GM21423 (cell line): Measurements from ENCODE around the gene SLC8A1.

Experiments
- ATAC-seq: cut with Tn5 transposase; IDR thresholded peaks from one replicate; pipeline ENCODE4 v1.9.1; 2021; ENCODE audit warnings: mild to moderate bottlenecking, moderate library complexity; ENCODE audit not compliant: unreplicated experiment

The SLC8A1 gene

DNA sequence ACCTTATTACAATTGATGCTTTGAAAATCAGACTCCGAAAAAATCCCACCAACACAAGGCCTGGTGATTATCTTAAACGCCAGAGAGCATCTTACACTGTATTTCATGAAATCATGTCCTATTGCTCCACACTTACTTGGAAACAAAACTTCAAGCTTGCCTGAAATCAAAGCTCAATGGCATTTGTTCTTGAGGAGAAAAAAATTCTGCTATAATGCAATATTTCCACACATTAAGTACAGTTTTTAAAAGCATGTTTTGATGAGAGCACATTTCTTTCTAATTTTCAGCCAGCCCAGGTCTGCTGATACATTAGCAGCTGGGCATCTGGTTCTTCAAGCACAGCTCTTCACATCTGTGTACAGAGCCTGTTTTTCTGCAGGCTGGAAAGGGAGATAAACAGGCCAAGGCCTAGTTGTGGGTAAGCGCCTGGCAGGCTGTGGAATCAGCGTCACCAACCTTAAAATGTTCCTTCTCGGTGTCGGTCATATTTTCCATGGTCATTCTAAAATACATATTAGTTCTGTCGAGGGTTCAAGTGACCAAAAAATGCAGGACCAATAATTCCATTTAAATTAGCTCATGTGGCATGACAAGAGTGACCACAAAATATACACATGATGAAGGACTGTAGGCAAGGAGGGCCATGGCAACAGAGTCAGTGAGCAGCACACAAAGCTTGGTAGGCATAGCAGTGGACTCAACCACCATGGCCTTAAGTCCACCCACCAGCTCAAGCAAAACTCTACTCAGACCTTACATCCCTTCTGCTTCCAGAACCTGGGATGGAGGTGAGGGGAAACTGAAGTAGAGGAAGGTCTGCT lies 20.9 kb downstream of the SLC8A1 start:
- ATAC-seq = no peak

DNA sequence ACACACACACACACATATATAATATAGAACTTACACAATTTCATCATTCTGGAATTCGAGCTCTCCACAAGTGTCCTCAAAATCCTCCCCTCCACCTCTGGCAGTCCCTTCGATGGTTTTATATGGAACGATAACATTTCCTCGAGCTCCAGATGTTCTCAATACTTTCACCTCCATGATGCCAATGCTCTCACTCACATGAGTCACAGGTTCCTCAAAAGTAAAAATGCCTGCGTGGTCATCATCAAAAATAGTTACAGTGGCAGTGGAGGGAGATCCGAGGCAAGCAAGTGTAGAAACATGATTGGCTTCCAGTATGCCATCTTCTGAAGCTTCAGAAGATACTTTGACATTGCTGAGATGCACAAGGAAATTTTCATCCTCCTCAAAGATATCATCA lies 23.5 kb downstream of the SLC8A1 start:
- no peak for ATAC-seq

DNA sequence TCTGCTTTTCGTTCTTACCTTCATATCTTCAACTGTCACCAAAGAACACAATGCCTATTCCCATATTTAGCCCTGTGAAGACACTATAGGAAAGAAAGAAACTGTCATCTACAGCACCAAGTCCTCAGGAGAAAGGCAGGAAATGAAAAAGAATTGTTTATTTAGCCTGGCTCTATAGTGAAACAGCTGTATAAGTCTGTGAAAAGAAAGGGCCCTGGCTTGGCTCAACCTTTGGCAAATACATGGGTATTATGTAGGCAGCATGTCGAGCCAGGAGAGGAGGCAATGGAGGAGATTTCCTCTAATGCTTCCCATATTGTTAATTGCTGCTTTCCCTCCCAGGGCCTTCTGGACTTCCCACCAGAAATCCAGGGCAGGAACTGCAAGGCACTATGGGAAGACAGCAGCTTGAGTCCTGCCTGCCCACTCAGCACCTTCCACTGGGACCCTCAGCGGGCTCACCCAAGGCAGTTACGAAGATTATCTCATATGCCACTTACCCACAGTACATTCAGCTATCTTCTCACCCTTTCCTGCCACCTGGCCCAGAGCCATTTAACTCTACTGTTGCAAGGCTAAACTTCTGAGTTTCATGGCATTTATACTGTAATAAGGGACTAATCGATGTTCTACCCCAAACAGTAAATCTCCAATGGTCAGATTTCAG lies 30.1 kb downstream of the SLC8A1 start:
- no peak for ATAC-seq

DNA sequence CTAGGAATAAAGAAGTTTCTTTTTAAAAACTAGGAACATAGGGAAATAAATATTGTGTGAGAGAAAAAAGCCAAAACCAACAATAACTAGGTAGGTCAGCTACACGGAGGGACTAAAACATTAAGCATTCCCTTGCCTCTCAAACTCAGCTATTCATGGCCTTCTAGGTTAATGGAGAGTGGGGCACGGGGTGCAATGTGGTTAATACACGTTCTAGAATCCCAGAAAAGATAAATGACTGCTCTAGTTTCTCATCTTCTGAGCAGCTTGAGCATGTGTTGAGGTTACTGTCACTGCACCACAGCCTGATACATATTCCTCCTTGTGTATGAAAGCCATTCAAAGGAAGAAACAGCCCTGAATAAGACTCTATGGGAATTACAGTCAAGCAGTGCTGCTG lies 31.4 kb downstream of the SLC8A1 start:
- ATAC-seq = no peak

DNA sequence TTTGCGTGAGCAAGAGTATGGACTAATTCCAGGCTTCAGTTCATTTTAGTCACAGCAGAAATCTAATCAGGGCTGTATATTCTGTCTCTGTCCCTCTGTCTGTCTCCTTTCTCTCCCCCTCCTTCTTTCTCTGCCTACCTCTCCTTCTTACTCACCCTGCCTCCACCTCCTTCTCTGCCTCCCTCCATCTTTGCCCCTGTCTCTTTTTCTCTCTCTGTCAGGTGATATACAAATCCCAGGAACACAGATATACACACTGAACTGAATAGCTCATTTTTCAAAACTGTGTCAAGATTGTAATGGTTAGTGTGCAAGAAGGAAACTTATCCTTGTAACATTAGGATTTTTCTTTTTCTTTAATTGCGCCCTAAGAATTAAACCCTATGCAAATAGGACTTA lies 32.5 kb downstream of the SLC8A1 start:
- no peak for ATAC-seq

DNA sequence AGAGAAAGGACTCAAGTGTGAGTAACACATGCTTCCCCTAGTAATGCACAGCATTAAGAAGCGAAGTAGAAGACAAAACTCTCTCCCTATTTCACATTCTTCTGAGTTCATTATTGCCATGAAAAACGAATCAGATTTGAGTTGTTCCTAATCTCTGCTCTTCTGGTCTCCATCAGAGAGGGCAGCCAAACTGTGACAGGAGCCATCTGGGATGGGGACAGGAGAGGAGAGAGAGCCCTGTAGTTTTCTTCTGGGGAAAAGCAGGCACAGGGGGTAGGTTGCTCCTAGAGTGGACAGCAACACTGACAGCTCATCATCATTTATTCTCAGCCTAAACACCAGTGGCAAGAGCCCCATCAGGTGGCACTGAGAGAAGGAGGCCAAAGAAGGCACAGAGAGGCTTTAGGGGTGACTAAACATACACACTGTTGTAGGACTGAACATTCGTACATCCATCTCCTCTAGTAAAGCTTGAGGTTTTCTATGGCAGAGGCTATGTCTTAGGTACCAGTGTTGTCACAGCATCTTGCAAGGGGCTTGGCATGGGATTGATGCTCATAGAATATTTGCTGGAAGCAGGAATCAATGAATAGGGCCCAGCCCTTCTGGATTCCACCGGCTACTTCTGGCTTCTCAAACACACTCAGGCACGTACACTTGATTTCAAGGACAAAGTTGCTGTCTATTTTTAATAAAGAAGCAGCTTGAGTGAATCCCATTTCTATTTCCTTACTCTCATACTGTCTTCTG lies 33.1 kb downstream of the SLC8A1 start:
- ATAC-seq = no peak

DNA sequence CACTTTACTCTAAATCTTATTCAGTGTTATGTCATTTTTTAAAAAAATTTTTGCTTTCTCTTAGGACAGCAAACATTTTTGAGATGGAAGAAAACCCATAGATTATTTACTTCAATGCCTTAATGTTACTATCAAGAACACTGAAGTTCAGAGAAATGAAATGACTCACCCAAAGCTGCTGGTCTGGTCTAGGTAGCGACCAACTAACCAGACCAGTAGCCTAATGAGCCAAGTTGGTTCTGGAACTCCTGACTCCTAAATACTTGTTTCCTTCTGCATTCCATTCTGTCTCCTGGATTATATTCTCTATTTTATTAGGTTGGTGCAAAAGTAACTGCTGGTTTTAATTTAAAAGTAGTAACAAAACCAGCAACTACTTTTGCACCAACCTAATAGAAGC lies 35.4 kb downstream of the SLC8A1 start:
- ATAC-seq = no peak

DNA sequence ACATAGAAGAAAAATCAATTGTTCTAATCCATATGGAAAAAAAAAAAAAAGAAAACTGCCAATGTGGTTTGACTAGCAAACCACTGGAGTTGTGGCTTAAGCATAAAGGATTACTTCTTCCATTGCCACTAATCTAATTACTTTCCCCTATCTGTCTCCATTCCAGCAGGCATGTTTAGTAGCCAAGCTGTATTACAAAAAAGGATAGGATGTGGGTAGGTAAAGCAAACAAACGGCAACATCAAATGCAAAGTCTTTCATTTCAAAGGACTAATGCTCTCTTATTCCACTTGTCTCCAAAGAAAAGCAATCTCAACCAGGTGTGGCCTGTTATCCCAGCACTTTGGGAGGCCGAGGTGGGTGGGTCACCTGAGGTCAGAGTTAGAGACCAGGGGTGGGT lies 36.5 kb downstream of the SLC8A1 start:
- no peak for ATAC-seq

DNA sequence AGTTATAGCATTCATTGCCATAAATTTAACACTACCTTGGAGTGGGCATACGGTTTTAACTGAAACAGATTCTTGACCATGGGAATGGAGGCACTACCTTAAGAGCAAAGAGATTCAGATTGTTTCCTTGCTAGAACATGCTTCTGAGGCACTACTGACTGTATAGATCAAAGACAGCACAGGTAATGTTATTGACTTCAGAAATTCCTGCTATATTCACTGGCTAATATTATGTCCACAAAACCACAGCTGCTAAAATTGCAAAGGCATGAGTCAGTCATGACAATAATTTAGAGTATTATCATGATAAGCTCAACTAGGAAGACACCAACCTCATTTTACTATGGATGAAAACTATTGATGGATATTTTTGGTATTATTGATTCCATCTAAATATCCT lies 39.4 kb downstream of the SLC8A1 start:
- no peak for ATAC-seq

DNA sequence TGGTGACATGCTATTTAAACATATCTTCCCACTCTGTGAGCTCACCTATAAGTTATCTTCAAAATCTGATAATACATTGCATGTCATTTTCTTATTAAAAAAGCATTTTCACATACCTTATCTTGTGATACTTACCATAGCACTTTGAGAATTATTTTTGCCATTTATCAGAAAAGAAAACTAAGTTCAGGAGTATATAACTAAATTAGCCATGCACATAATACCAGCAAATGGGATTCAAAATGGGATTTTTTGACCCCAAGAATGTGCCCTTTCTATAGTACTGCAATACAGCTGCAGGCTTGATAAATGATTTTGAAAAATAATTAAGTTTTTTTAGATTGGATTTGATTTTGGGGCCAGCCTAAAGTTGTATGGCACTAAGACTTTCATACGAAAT lies 41.2 kb downstream of the SLC8A1 start:
- no peak for ATAC-seq

DNA sequence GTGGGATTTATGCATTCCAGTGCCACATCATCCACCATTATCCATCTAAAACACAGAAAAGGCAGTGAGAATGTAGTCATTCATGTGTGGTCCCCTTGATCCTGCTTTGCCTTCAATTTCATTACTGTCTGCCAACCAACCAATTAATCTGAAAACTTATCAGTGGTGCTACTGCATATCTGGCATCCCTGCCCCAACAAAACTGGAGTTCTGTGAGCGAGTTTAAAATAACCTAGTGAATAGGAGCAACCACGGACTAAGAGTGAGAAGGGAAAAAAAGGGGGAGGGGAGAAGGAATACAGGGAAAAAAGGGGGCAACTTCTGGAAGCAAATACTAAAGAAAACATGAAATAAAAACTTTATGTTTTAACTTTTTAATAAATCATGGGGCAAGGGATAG lies 42.2 kb downstream of the SLC8A1 start:
- ATAC-seq = no peak

DNA sequence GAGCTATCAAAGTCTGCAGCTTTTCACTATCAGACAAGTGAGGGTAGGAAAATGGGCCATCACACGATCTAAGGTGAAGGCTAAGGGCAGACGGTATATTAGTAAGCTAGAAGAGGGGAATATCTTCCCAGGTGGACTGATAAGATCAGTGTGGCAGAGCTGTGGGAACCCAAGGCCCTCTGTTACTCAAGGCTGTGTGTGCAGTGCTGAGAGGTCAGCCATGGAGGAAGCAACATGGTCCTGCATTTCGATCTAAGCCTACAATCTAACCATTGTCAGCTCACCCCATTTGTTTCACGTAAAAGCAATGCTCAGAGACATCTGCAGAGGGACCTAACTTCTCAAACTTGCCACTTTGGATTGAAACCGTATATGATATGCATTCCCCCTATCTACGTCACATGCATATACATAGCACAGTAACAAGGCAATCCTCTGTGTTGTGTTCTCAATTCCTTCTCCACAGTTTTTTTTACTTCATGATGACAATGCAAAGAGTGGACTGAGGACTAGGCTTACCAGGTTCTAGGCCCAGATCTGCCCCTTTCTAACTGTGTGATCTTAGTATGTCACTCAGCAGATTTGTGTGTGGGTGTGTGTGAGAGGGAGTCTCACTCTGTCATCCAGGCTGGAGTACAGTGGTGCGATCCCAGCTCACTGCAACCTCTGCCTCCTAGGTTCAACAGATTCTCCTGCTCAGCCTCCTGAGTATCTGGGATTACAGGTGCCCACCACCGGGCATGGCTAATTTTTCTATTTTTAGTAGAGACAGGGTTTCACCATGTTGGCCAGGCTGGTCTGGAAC lies 45.2 kb downstream of the SLC8A1 start:
- no peak for ATAC-seq

DNA sequence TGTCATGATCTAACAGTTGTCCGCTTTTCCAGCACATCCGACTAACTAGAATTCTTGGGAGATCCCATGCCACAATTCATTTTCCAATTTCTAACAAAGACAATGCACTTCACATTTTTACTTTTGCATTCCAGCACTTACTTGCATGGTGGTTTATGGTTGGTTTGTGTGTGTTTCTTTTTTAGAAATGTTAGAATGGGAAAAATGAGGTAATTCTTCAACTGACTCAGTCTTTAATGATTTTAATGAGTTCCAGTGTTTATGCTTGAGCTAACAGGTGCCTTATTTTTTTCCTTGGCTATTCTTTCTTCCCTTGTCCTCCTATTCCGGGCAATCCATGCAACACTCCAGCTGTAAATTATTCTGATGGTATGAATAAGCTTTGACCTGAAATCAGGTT lies 46.4 kb downstream of the SLC8A1 start:
- ATAC-seq = no peak

DNA sequence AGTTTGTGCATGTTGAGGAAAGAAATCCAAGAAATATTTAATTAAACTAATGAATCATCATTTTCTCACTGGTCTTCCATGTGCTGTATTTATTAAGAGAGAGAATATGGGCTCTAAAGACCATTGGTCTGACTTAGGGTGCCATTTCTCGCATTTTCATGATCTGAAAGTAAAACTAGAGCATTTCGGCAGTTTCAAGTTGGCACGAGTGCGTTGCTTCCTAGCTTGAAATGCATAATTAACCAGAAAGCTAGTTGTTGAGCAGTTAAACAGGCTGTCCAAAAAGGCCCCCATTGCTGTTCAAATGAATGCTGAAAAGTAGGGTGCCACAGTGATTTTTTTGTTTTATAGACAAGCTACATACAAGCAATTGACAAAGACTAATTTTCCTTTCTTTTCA lies 47.4 kb downstream of the SLC8A1 start:
- ATAC-seq = no peak

DNA sequence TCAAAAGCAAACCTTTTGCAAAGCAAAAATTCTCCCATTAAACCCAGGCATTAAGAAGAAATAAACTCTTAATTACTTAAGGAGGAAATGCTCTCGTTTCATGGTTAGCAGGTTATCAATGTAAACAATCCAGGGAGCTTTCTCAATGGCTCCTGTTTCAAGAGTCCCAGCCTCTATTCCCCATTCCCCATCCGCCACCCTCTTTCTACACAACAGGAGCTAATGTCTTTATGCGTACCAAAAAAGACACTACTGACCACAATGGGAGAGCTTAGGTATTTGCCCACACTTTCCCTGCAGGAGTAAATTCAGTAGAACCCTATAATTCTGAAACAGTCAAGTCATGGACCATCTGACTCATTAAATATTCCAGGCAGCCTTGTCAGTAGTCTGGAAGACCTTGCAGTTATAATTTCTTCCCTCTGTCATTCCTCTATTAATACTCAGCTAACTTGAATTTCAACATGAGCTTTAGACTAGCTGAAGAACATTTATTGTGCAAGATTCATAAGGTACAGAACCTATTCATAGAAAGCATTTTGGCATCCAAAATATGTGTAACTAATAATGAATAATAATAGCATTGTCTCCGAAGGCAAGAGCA lies 48.6 kb downstream of the SLC8A1 start:
- no peak for ATAC-seq

DNA sequence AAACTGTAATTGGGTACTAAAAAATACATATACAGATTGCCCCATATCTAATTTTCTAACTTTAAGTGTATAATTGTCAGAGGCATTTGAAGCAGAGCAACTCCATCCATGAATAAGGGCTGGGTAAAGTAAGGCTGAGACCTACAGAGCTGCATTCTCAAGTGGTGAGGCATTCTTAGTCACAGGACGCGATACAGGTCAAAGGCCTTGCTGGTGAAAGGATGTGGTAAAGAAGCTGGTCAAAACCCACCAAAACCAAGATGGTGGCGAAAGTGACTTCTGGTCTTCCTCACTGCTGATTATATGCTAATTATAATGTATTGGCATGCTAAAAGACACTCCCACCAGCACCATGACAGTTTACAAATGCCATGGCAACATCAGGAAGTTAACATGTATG lies 50.0 kb downstream of the SLC8A1 start:
- no peak for ATAC-seq

DNA sequence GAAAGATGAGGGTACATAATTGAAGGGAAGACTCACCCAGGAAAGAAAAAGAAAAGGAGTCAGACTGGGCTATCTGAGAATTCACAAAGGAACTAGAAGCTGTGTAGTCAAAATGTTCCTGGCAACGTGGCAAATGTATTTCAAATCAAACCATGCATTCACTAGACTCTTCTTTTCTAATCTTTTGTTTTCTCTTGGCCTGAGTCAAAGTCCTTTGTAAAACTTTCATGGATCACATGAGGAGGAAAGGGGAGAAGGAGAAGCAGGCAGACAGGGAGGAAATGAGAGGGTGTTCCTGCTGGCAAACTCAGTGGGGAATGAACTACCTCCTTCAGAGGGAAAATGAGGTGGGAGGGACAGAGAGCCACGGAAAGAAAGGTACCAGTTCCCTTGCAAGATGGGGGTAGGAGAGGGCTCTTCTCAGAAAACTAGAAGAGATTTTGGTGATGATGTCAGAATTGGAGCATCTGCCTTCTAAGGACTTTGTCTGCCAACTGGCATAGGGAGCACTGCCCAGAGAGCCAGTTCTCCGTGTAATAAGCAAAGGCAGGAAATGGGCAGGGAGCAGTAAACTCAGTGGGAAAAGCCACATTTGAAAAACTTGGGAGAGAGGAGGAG lies 51.4 kb downstream of the SLC8A1 start:
- ATAC-seq = no peak

DNA sequence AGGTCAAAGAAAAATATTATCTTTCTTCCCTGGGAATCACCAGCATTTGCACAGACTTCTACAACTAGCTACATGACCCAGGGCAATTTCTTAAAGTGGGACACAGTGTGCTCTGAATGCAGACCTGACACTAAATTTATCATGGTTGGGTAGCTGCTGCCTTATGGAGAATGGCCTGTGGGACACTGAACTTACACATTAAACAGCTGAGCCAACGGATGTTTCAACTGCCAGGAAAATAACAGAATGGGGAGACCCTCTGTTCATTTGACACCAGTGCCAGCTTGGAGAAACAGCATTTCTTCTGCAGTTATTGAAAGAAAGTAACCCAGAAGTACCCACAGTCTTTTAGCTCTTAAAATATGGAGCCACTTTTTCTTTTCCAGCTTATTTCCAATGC lies 54.1 kb downstream of the SLC8A1 start:
- ATAC-seq = no peak

DNA sequence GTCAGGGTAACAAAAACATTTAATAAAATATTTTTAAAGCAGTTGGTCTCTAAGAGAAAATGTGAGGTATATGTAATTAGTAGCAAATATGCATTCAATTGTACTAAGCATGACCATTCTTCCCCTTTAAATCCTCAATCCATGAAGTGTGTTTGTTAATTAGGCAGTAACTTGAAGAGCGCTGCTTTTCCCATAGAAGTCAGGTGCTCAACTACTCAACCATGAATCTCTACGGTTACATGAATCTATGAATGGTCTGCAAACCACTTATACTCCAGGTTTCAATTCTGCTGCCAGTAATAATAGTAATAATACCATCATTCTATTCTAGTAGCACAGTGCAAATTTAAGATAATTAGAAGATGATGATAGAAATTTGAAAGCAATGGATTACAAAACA lies 55.8 kb downstream of the SLC8A1 start:
- ATAC-seq = no peak
